Nephron (organoid): ENCODE measurements around the gene NKX1-2.

ENCODE experiments used
- H3K27ac Mint-ChIP-seq, 3 experiments: 2 replicates each; pipeline ENCODE4 v1.8.0; 2020; ENCODE audit warnings: mixed read lengths in 3 of 3, mild to moderate bottlenecking in 2 of 3, moderate library complexity in 1 of 3
- H3K27me3 Mint-ChIP-seq: 2 replicates; pipeline ENCODE4 v1.8.0; 2021; ENCODE audit warnings: low read depth, mild to moderate bottlenecking, moderate library complexity, mixed read lengths
- H3K36me3 Mint-ChIP-seq: 2 replicates; pipeline ENCODE4 v1.8.0; 2020; ENCODE audit warnings: low read depth, mixed read lengths
- H3K4me1 Mint-ChIP-seq: 2 replicates; pipeline ENCODE4 v1.8.0; 2020; ENCODE audit warnings: mixed read lengths
- H3K4me3 Mint-ChIP-seq, 3 experiments: 2 replicates each; pipeline ENCODE4 v1.8.0; 2020; ENCODE audit warnings: mild to moderate bottlenecking in 3 of 3, mixed read lengths in 3 of 3, moderate library complexity in 2 of 3
- H3K9me3 Mint-ChIP-seq: 2 replicates; pipeline ENCODE4 v1.8.0; 2020; ENCODE audit warnings: mixed read lengths
- CTCF ChIP-seq, 3 experiments: fragments of 200-600 bp; sonication (generic); IDR thresholded peaks; one replicate each; pipeline ENCODE4 v1.5.0; 2021; ENCODE audit warnings: antibody characterized with exemption in 3 of 3; ENCODE audit not compliant: unreplicated experiment in 3 of 3

The NKX1-2 gene

DNA sequence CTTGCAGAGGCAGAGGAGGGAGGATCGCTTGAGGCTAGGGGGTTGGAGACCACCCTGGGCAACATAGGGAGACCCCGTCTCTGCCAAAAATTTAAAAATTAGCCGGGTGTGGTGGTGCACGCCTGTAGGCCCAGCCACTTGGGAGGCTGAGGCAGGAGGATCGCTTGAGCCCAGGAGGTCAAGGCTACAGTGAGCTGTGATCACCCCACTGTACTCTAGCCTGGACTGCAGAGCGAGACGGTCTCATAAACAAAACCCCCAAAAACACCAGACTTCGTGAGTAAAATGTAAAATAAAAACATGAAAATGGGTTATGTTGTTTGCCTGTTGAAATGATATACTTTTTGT, 12.5 kb upstream of the NKX1-2 start:
- H3K27ac Mint-ChIP-seq, result peak overlapping the region in 2 of 3 experiments; percentile 80 to 87

GRCh38 chr10:124461642-124462347, 12.0 kb upstream of the NKX1-2 start, which contains the start of gene LHPP:
TSS of gene LHPP (plus strand) at chr10:124461823. CDS start at chr10:124461863, 40 bp downstream.
- Mint-ChIP-seq H3K4me1 (no peaks in the 10 kb centered on the region), H3K36me3 (no peaks in the 10 kb centered on the region), H3K4me3 (peak within 1 kb of the TSS; percentile 89 to 95 (median 93)), H3K9me3 (no peaks in the 10 kb centered on the region), H3K27ac (peak within 1 kb of the TSS in 2 of 3 experiments; percentile 80 to 87), H3K27me3 (peaks cover 20% of the 10 kb centered on the region)
- peak; percentile 38 to 57 (median 39) for TF ChIP-seq CTCF (IDR thresholded peaks at IDR 0.05; ENCODE audit: unreplicated experiment in 3 of 3)

More for the DNA sequence above, 12.5 kb upstream of the NKX1-2 start:
- no peaks in the 10 kb centered on the region for H3K36me3 Mint-ChIP-seq
- no peaks in the 10 kb centered on the region for H3K4me1 Mint-ChIP-seq
- TF ChIP-seq CTCF (IDR thresholded peaks at IDR 0.05; ENCODE audit: unreplicated experiment in 3 of 3), result no peak
- H3K9me3 Mint-ChIP-seq, result no peaks in the 10 kb centered on the region
- peaks cover 17% of the 10 kb centered on the region for H3K27me3 Mint-ChIP-seq
- H3K4me3 Mint-ChIP-seq, result peak overlapping the region; percentile 89 to 95 (median 93)

DNA sequence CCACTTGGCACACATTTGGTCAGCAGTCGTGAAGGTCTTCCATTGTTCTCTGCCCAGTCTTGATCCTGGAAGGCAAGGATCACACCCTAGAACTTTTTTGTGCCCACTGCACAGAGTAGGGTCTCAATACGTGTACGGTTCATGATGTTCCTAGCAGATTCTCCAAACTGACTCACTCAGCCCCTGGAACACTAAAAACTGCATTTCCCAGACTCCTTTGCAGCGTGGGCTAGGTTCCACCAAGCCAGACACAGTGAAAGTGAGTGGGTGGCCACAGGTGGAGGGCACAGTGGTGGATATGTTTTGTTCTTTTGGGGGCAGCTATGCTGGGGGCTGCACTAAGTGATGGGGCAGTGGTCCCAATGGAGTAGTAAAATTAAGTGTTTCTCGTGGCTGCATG, 10.3 kb upstream of the NKX1-2 start:
- no peak for TF ChIP-seq CTCF (IDR thresholded peaks at IDR 0.05; ENCODE audit: unreplicated experiment in 3 of 3)
- no peaks in the 10 kb centered on the region for H3K4me1 Mint-ChIP-seq
- H3K36me3 Mint-ChIP-seq, result no peaks in the 10 kb centered on the region
- no peaks in the 10 kb centered on the region for H3K9me3 Mint-ChIP-seq
- no peak overlapping the region for H3K27ac Mint-ChIP-seq
- H3K27me3 Mint-ChIP-seq, result peaks cover 36% of the 10 kb centered on the region
- H3K4me3 Mint-ChIP-seq, result peak overlapping the region in 2 of 3 experiments; percentile 37 to 66

DNA sequence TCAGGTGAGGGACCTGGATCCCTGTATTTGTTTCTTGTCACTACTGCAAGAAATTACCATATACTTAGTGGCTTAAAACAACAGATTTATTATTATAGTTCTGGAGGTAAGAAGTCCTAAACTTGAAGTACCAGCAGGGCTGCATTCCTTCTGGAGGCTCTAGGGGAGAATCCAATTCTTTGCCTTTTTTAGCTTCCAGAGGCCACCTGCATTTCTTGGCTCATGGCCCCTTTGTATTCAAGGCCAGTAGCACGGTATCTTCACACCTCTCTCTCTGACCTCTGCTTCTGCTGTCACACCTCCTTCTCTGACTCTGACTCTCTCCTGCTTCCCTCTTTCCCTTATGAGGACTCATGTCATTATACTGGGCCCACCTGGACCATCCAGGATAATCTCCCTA, 9.6 kb upstream of the NKX1-2 start:
- no peaks in the 10 kb centered on the region for H3K4me1 Mint-ChIP-seq
- TF ChIP-seq CTCF (IDR thresholded peaks at IDR 0.05; ENCODE audit: unreplicated experiment in 3 of 3), result no peak
- no peak overlapping the region for H3K4me3 Mint-ChIP-seq
- H3K27ac Mint-ChIP-seq, result no peak overlapping the region
- H3K9me3 Mint-ChIP-seq, result no peaks in the 10 kb centered on the region
- H3K36me3 Mint-ChIP-seq, result no peaks in the 10 kb centered on the region
- H3K27me3 Mint-ChIP-seq, result peaks cover 44% of the 10 kb centered on the region

DNA sequence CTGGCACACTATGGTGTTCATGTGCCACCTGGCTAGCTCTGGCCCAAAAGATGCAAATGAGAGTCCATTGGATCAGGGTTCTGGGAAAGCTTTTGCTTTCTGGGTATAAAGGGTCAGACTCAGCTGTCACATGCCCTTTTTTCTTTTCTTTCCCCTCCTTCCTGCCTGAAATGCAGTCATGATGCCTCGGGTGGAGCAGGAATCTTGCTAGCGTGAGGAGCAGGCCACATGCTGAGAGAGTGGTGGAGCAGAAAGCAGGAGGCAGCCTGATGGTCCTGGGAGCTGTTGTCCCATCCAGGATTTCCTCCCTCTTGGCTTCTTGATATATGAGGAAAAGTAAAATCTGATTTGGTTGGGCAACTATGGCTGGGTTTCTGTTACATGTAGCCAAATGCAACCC, 9.1 kb upstream of the NKX1-2 start:
- Mint-ChIP-seq H3K27ac (no peak overlapping the region), H3K27me3 (peaks cover 49% of the 10 kb centered on the region), H3K4me1 (no peaks in the 10 kb centered on the region), H3K4me3 (peak overlapping the region in 1 of 3 experiments; percentile 42), H3K36me3 (no peaks in the 10 kb centered on the region), H3K9me3 (no peaks in the 10 kb centered on the region)
- no peak for TF ChIP-seq CTCF (IDR thresholded peaks at IDR 0.05; ENCODE audit: unreplicated experiment in 3 of 3)

DNA sequence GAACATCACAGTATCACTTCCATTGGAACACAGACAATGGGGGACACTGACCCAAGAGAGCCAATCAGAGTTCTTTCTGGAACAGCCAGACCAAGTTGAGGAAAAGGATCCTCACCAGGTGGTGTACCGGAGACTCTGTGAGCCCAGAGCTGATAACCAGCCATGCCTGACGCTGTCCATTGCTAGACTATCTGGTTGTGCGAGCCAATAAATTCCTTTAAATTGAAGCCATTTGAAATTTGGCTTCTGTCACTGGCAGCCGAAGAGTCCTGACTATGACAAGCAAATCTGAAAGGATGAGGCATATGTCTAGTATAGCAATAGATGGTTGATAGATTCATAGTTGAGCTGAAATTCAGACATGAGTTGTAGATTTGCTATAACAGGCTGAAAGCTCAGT, 8.6 kb upstream of the NKX1-2 start:
- TF ChIP-seq CTCF (IDR thresholded peaks at IDR 0.05; ENCODE audit: unreplicated experiment in 3 of 3), result no peak
- peaks cover 53% of the 10 kb centered on the region for H3K27me3 Mint-ChIP-seq
- H3K27ac Mint-ChIP-seq, result no peak overlapping the region
- H3K36me3 Mint-ChIP-seq, result no peaks in the 10 kb centered on the region
- no peaks in the 10 kb centered on the region for H3K9me3 Mint-ChIP-seq
- no peak overlapping the region for H3K4me3 Mint-ChIP-seq
- no peaks in the 10 kb centered on the region for H3K4me1 Mint-ChIP-seq
